HepG2 (cell line): ENCODE measurements around the gene SBNO1. TPM values are rescaled to one million over a fixed set of nuclear protein-coding genes. Genes with fewer than 3 reads are reported as not detected.

Source experiments
- CBFB ChIP-seq: sonication (generic); formaldehyde crosslinking; IDR thresholded peaks from 2 replicates; pipeline ENCODE4 v1.4.0; 2020; ENCODE audit warnings: missing genetic modification reagents
- CBX1 ChIP-seq: IDR thresholded peaks from one replicate; pipeline ENCODE4 v1.6.1; 2016; ENCODE audit warnings: antibody characterized with exemption, low read depth
- DMTF1 ChIP-seq: sonication (generic); formaldehyde crosslinking; IDR thresholded peaks from 2 replicates; pipeline ENCODE4 v1.4.0; 2020; ENCODE audit warnings: mild to moderate bottlenecking, missing genetic modification reagents
- ELF1 ChIP-seq: sonication (generic); formaldehyde crosslinking; IDR thresholded peaks from 2 replicates; pipeline ENCODE4 v1.4.0; 2020; ENCODE audit warnings: missing genetic modification reagents
- GZF1 ChIP-seq: sonication (generic); formaldehyde crosslinking; IDR thresholded peaks from 2 replicates; pipeline ENCODE4 v1.5.1; 2020; ENCODE audit warnings: mild to moderate bottlenecking, missing genetic modification reagents
- IRX3 ChIP-seq: sonication (generic); formaldehyde crosslinking; IDR thresholded peaks from 2 replicates; pipeline ENCODE4 v1.8.1; 2023; ENCODE audit warnings: mild to moderate bottlenecking, low read depth, missing genetic modification reagents, borderline replicate concordance
- KDM2A ChIP-seq: sonication (generic); formaldehyde crosslinking; IDR thresholded peaks from 2 replicates; pipeline ENCODE4 v1.4.0; 2020; ENCODE audit warnings: low read depth, missing genetic modification reagents, borderline replicate concordance
- KDM5A ChIP-seq: fragments of 200-600 bp; sonication (generic); IDR thresholded peaks from 2 replicates; pipeline ENCODE4 v1.7.0; 2018; ENCODE audit warnings: antibody characterized with exemption, mild to moderate bottlenecking, low read length, borderline replicate concordance
- MIXL1 ChIP-seq: IDR thresholded peaks from 2 replicates; pipeline ENCODE4 v1.6.1; 2016
- NFE2L2 ChIP-seq: fragments of 150-350 bp; IDR thresholded peaks from 2 replicates; pipeline ENCODE4 v1.6.1; 2014; ENCODE audit warnings: low read length
- PHF21A ChIP-seq: sonication (generic); formaldehyde crosslinking; IDR thresholded peaks from 2 replicates; pipeline ENCODE4 v1.5.0; 2020; ENCODE audit warnings: mild to moderate bottlenecking, missing genetic modification reagents
- PRPF4 ChIP-seq: fragments of 200-400 bp; formaldehyde crosslinking; IDR thresholded peaks from 2 replicates; pipeline ENCODE4 v1.6.1; 2016; ENCODE audit warnings: low read length, low read depth; ENCODE audit not compliant: poor library complexity, severe bottlenecking
- RBAK ChIP-seq: sonication (generic); formaldehyde crosslinking; IDR thresholded peaks from 2 replicates; pipeline ENCODE4 v1.5.1; 2020; ENCODE audit warnings: mild to moderate bottlenecking, missing genetic modification reagents
- RNF219 ChIP-seq: sonication (generic); formaldehyde crosslinking; IDR thresholded peaks from 2 replicates; pipeline ENCODE4 v1.5.0; 2020; ENCODE audit warnings: mild to moderate bottlenecking, missing genetic modification reagents
- SNRNP70 ChIP-seq: fragments of 200-400 bp; formaldehyde crosslinking; IDR thresholded peaks from 2 replicates; pipeline ENCODE4 v1.6.1; 2017; ENCODE audit warnings: mild to moderate bottlenecking, low read depth, low read length, moderate library complexity
- TFDP2 ChIP-seq: sonication (generic); formaldehyde crosslinking; IDR thresholded peaks from 2 replicates; pipeline ENCODE4 v1.4.0; 2020; ENCODE audit warnings: missing genetic modification reagents
- U2AF2 ChIP-seq: fragments of 200-400 bp; formaldehyde crosslinking; IDR thresholded peaks from 2 replicates; pipeline ENCODE4 v1.6.1; 2017; ENCODE audit warnings: low read depth, mild to moderate bottlenecking, low read length
- ZBTB21 ChIP-seq: sonication (generic); formaldehyde crosslinking; IDR thresholded peaks from 2 replicates; pipeline ENCODE4 v1.4.0; 2020; ENCODE audit warnings: missing genetic modification reagents
- ZBTB37 ChIP-seq: sonication (generic); formaldehyde crosslinking; IDR thresholded peaks from 2 replicates; pipeline ENCODE4 v1.4.0; 2020; ENCODE audit warnings: mild to moderate bottlenecking, missing genetic modification reagents
- ZFP37 ChIP-seq: sonication (generic); formaldehyde crosslinking; IDR thresholded peaks from 2 replicates; pipeline ENCODE4 v1.4.0; 2020; ENCODE audit warnings: missing genetic modification reagents, borderline replicate concordance
- ZNF7 ChIP-seq: IDR thresholded peaks from 2 replicates; pipeline ENCODE4 v1.6.1; 2016; ENCODE audit warnings: missing biosample characterization, missing genetic modification reagents
- ZNF747 ChIP-seq: sonication (generic); formaldehyde crosslinking; IDR thresholded peaks from 2 replicates; pipeline ENCODE4 v1.8.1; 2023; ENCODE audit warnings: missing genetic modification reagents, mild to moderate bottlenecking, borderline replicate concordance
- polyA plus RNA-seq, 8 experiments: library from polyadenylated mRNA; depleted of rRNA in 3 of 8; stranded (reverse) in 7 of 8; unstranded in 1 of 8; fragments of >200 nt; fragmentation: Illumina TruSeq in 4 of 8; extraction: Trizol in 4 of 8; gene quantifications; 2 replicates each; pipeline versions ENCODE4 v1.2.1 to v1.2.3, GENCODE V29; 2011 to 2016; ENCODE audit warnings: low read depth in 4 of 8, missing spikeins in 1 of 8, mixed read lengths in 1 of 8; ENCODE audit not compliant: insufficient read depth in 1 of 8
- total RNA-seq, 5 experiments: library from RNA; depleted of rRNA; stranded (reverse); fragments of >200 nt; fragmentation: Illumina TruSeq; extraction: Trizol; gene quantifications; 2 replicates each; pipeline ENCODE4 v1.2.3, GENCODE V29; 2016; ENCODE audit warnings: low read depth in 1 of 5

SBNO1 gene
- total and polyA plus RNA-seq, 2 of the 13 experiments (the other 11 are each of a cell fraction or from before 2014, with no cell fraction given), result 10.9 to 40.2 TPM

- TF ChIP-seq U2AF2 (no peak), DMTF1 (CRISPR knock-in tag) (no peak; the same call in 1 of the 2 replicates), ZNF747 (CRISPR knock-in tag) (no peak), GZF1 (CRISPR knock-in tag) (no peak), TFDP2 (CRISPR knock-in tag) (no peak), KDM5A (peak; percentile 27; the same call in 1 of the 2 replicates), ZNF7 (no peak), NFE2L2 (no peak), RNF219 (CRISPR knock-in tag) (no peak), RBAK (CRISPR knock-in tag) (no peak), ZFP37 (CRISPR knock-in tag) (no peak), KDM2A (CRISPR knock-in tag) (no peak), PHF21A (CRISPR knock-in tag) (no peak), ZBTB21 (CRISPR knock-in tag) (no peak), SNRNP70 (no peak), MIXL1 (CRISPR knock-in tag) (no peak), IRX3 (CRISPR knock-in tag) (0 out of 2 replicates have a peak, but pooled peaks have one; percentile 11), ELF1 (no peak), CBFB (no peak), PRPF4 (no peak), CBX1 (no peak), ZBTB37 (CRISPR knock-in tag) (no peak)
Measured at GRCh38 chr12:123384318-123384993, 19.8 kb upstream of the SBNO1 start (continued).
